H9 (cell line): ENCODE data around the gene AMOTL1. TPM values are rescaled to one million over a fixed set of nuclear protein-coding genes. Genes with fewer than 3 reads are reported as not detected.

Experiments
- DNase-seq: peaks from one replicate; pipeline ENCODE4 v3.0.0-alpha.2; 2017
- H2AFZ ChIP-seq: one replicate; pipeline ENCODE4 v1.6.1; 2013; ENCODE audit warnings: mild to moderate bottlenecking, low read length, control low read depth, moderate library complexity
- H2AK5ac ChIP-seq: 2 replicates; pipeline ENCODE4 v1.6.1; 2013; ENCODE audit warnings: low read length, control low read depth, mixed read lengths; ENCODE audit not compliant: insufficient read length
- H2BK120ac ChIP-seq: one replicate; pipeline ENCODE4 v1.6.1; 2013; ENCODE audit warnings: low read depth, mild to moderate bottlenecking, low read length, control low read depth, inconsistent platforms; ENCODE audit not compliant: poor library complexity, severe bottlenecking
- H2BK12ac ChIP-seq: 2 replicates; pipeline ENCODE4 v1.6.1; 2013; ENCODE audit warnings: low read length, control low read depth, mixed read lengths, low read depth; ENCODE audit not compliant: insufficient read length
- H2BK15ac ChIP-seq: 2 replicates; pipeline ENCODE4 v1.6.1; 2013; ENCODE audit warnings: low read depth, low read length, control low read depth
- H2BK20ac ChIP-seq: one replicate; pipeline ENCODE4 v1.6.1; 2013; ENCODE audit warnings: low read depth, mild to moderate bottlenecking, low read length, control low read depth, inconsistent platforms; ENCODE audit not compliant: poor library complexity, severe bottlenecking
- H2BK5ac ChIP-seq: 2 replicates; pipeline ENCODE4 v1.6.1; 2013; ENCODE audit warnings: low read length, control low read depth, mixed read lengths; ENCODE audit not compliant: insufficient read length
- H3K14ac ChIP-seq: 2 replicates; pipeline ENCODE4 v1.6.1; 2013; ENCODE audit warnings: low read length, control low read depth; ENCODE audit not compliant: insufficient read depth
- H3K18ac ChIP-seq: 2 replicates; pipeline ENCODE4 v1.6.1; 2013; ENCODE audit warnings: low read depth, mild to moderate bottlenecking, mixed read lengths, low read length, control low read depth; ENCODE audit not compliant: insufficient read length
- H3K23ac ChIP-seq: 2 replicates; pipeline ENCODE4 v1.6.1; 2013; ENCODE audit warnings: low read length, control low read depth, mixed read lengths, low read depth; ENCODE audit not compliant: insufficient read length
- H3K23me2 ChIP-seq: 2 replicates; pipeline ENCODE4 v1.6.1; 2013; ENCODE audit warnings: low read depth, mild to moderate bottlenecking, mixed read lengths, low read length, control low read depth; ENCODE audit not compliant: insufficient read length, poor library complexity, severe bottlenecking
- H3K27ac ChIP-seq: 2 replicates; pipeline ENCODE4 v1.5.1; 2013; ENCODE audit warnings: low read length, control low read depth, mixed read lengths, low read depth; ENCODE audit not compliant: insufficient read length
- H3K27me3 ChIP-seq: 2 replicates; pipeline ENCODE4 v1.6.1; 2013; ENCODE audit warnings: low read length, control low read depth, inconsistent platforms; ENCODE audit not compliant: insufficient read depth
- H3K4ac ChIP-seq: 2 replicates; pipeline ENCODE4 v1.6.1; 2013; ENCODE audit warnings: low read depth, mild to moderate bottlenecking, control low read depth, inconsistent platforms, low read length, moderate library complexity
- H3K4me1 ChIP-seq: 2 replicates; pipeline ENCODE4 v1.6.1; 2013; ENCODE audit warnings: low read length, control low read depth, inconsistent platforms; ENCODE audit not compliant: insufficient read depth
- H3K4me2 ChIP-seq: 2 replicates; pipeline ENCODE4 v1.6.1; 2013; ENCODE audit warnings: low read length, control low read depth, mixed read lengths; ENCODE audit not compliant: insufficient read length, insufficient read depth
- H3K56ac ChIP-seq: 2 replicates; pipeline ENCODE4 v1.6.1; 2013; ENCODE audit warnings: low read depth, mild to moderate bottlenecking, mixed read lengths, low read length, control low read depth; ENCODE audit not compliant: insufficient read length
- H3K79me1 ChIP-seq: 2 replicates; pipeline ENCODE4 v1.6.1; 2013; ENCODE audit warnings: low read depth, mild to moderate bottlenecking, moderate library complexity, low read length, control low read depth, inconsistent platforms; ENCODE audit not compliant: insufficient read depth, poor library complexity, severe bottlenecking
- H3K79me2 ChIP-seq: 2 replicates; pipeline ENCODE4 v1.6.1; 2013; ENCODE audit warnings: low read length, control low read depth, inconsistent platforms; ENCODE audit not compliant: insufficient read depth
- H3K9ac ChIP-seq: 2 replicates; pipeline ENCODE4 v1.6.1; 2013; ENCODE audit warnings: low read length, control low read depth, mixed read lengths; ENCODE audit not compliant: insufficient read length; ENCODE audit errors: extremely low read depth
- H3K9me3 ChIP-seq: one replicate; pipeline ENCODE4 v1.6.1; 2013; ENCODE audit warnings: low read depth, low read length, inconsistent platforms; ENCODE audit not compliant: control insufficient read depth
- H3T11ph ChIP-seq: one replicate; pipeline ENCODE4 v1.6.1; 2013; ENCODE audit warnings: mild to moderate bottlenecking, low read length, control low read depth, inconsistent platforms
- H4K20me1 ChIP-seq: one replicate; pipeline ENCODE4 v1.6.1; 2013; ENCODE audit not compliant: control insufficient read depth, insufficient read length, insufficient read depth
- H4K5ac ChIP-seq: 2 replicates; pipeline ENCODE4 v1.6.1; 2013; ENCODE audit warnings: low read depth, mild to moderate bottlenecking, mixed read lengths, low read length, control low read depth; ENCODE audit not compliant: insufficient read length
- H4K8ac ChIP-seq: replicated peaks from 2 replicates; pipeline ENCODE4 v1.6.1; 2013; ENCODE audit warnings: low read length, control low read depth, mixed read lengths, low read depth; ENCODE audit not compliant: insufficient read length
- H4K91ac ChIP-seq: 2 replicates; pipeline ENCODE4 v1.6.1; 2013; ENCODE audit warnings: low read depth, mild to moderate bottlenecking, moderate library complexity, mixed read lengths, low read length, control low read depth; ENCODE audit not compliant: insufficient read length
- H3K27ac Mint-ChIP-seq, 3 experiments: 2 replicates in 2 of 3; 3 replicates in 1 of 3; pipeline ENCODE4 v1.8.0; 2020 to 2021; ENCODE audit warnings: mixed read lengths in 3 of 3, mild to moderate bottlenecking in 1 of 3, moderate library complexity in 1 of 3
- H3K27me3 Mint-ChIP-seq: 2 replicates; pipeline ENCODE4 v1.8.0; 2021; ENCODE audit warnings: low read depth, mild to moderate bottlenecking, moderate library complexity, mixed read lengths
- H3K36me3 Mint-ChIP-seq, 3 experiments: 2 replicates in 2 of 3; 3 replicates in 1 of 3; pipeline ENCODE4 v1.8.0; 2020 to 2021; ENCODE audit warnings: low read depth in 3 of 3, mixed read lengths in 3 of 3; ENCODE audit not compliant: insufficient read depth in 1 of 3
- H3K4me1 Mint-ChIP-seq, 2 experiments: 2 replicates each; pipeline ENCODE4 v1.8.0; 2020; ENCODE audit warnings: mixed read lengths in 2 of 2
- H3K4me3 Mint-ChIP-seq, 2 experiments: 2 replicates in 1 of 2; 3 replicates in 1 of 2; pipeline ENCODE4 v1.8.0; 2020 to 2021; ENCODE audit warnings: mild to moderate bottlenecking in 2 of 2, mixed read lengths in 2 of 2, moderate library complexity in 1 of 2
- H3K9me3 Mint-ChIP-seq, 2 experiments: 2 replicates in 1 of 2; 3 replicates in 1 of 2; pipeline ENCODE4 v1.8.0; 2020; ENCODE audit warnings: mild to moderate bottlenecking in 2 of 2, mixed read lengths in 2 of 2, moderate library complexity in 1 of 2
- WGBS: extraction: QIAGEN DNeasy Blood & Tissue Kit; methylation state at CpG from one replicate; pipeline ENCODE4 v1.1.7; 2013; ENCODE audit warnings: missing lambda C conversion rate, low lambda C conversion rate, mixed read lengths; ENCODE audit not compliant: insufficient read length; ENCODE audit errors: extremely low coverage; 5-methylcytosine and 5-hydroxymethylcytosine counted together
- total RNA-seq: library from RNA; stranded (reverse); gene quantifications from 2 replicates; pipeline ENCODE4 v1.2.1, GENCODE V29; 2021
- TF ChIP-seq, protein P1 (sequence below): fragments of 200-600 bp; sonication (generic); conservative IDR thresholded peaks from 3 replicates; pipeline ENCODE4 v1.8.0; 2021; ENCODE audit warnings: antibody characterized with exemption, mild to moderate bottlenecking

AMOTL1 gene
- total RNA-seq, 1 experiment from 2014 or later = 18.5 TPM

DNA sequence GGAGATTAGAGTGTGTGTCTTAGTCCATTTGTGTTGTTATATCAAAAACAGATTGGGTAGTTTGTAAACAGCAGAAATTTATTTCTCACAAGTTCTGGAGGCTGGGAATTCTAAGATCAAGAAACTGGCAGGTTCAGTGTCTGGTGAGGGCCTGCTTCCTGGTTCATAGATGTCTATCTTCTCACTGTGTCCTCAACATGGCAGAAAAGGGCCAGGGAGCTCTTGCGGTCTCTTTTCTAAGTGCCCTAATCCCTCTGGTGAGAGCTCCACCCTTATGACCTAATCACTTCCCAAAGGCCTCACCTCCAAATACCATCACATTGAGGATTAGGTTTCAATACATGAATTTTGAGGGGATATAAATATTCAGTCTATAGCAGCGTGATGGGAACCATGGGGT lies 25.5 kb upstream of the AMOTL1 start:
- H2BK12ac ChIP-seq = no peak overlapping the region
- H3K9me3 ChIP-seq = no peaks in the 10 kb centered on the region
- H3K23me2 ChIP-seq = peaks cover 12% of the 10 kb centered on the region
- Mint-ChIP-seq H3K9me3 (no peaks in the 10 kb centered on the region; a peak in 1 of 5 replicates), H3K4me3 (no peak overlapping the region), H3K27me3 (peaks cover 25% of the 10 kb centered on the region), H3K36me3 (no peaks in the 10 kb centered on the region; a peak in 1 of 7 replicates), H3K4me1 (peaks cover 9 to 14% of the 10 kb centered on the region in 2 experiments), H3K27ac (no peak overlapping the region)
- H3K14ac ChIP-seq = no peak overlapping the region
- H3K79me2 ChIP-seq = no peaks in the 10 kb centered on the region
- no peak overlapping the region for H4K5ac ChIP-seq
- no peak overlapping the region for H2BK120ac ChIP-seq
- H4K8ac ChIP-seq = no peak overlapping the region
- H4K20me1 ChIP-seq = no peaks in the 10 kb centered on the region
- no peak overlapping the region for H4K91ac ChIP-seq
- no peak overlapping the region for H2BK15ac ChIP-seq
- no peak overlapping the region for H3T11ph ChIP-seq
- no peaks in the 10 kb centered on the region; the same call in 1 of the 2 replicates for H3K4me1 ChIP-seq
- TF ChIP-seq, protein P1, sequence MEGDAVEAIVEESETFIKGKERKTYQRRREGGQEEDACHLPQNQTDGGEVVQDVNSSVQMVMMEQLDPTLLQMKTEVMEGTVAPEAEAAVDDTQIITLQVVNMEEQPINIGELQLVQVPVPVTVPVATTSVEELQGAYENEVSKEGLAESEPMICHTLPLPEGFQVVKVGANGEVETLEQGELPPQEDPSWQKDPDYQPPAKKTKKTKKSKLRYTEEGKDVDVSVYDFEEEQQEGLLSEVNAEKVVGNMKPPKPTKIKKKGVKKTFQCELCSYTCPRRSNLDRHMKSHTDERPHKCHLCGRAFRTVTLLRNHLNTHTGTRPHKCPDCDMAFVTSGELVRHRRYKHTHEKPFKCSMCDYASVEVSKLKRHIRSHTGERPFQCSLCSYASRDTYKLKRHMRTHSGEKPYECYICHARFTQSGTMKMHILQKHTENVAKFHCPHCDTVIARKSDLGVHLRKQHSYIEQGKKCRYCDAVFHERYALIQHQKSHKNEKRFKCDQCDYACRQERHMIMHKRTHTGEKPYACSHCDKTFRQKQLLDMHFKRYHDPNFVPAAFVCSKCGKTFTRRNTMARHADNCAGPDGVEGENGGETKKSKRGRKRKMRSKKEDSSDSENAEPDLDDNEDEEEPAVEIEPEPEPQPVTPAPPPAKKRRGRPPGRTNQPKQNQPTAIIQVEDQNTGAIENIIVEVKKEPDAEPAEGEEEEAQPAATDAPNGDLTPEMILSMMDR = no peak
- H3K9ac ChIP-seq = no peak overlapping the region
- H2AK5ac ChIP-seq = no peak overlapping the region
- WGBS = no CpG with 5 or more reads among the region's 2 CpGs
- no peak overlapping the region for H3K27ac ChIP-seq
- H3K27me3 ChIP-seq = no peaks in the 10 kb centered on the region; the same call in 1 of the 2 replicates
- no peaks in the 10 kb centered on the region for H3K79me1 ChIP-seq
- no peak overlapping the region for H2AFZ ChIP-seq
- H3K56ac ChIP-seq = no peak overlapping the region
- no peak overlapping the region for H3K23ac ChIP-seq
- H3K4me2 ChIP-seq = no peak overlapping the region
- no peak overlapping the region for H2BK20ac ChIP-seq
- DNase-seq = no peak
- no peak overlapping the region for H2BK5ac ChIP-seq
- H3K18ac ChIP-seq = no peak overlapping the region
- no peak overlapping the region for H3K4ac ChIP-seq
